Vagina (tissue), 2 donors: ENCODE measurements around the gene TMCO6. TPM values are rescaled to one million over a fixed set of nuclear protein-coding genes. Genes with fewer than 3 reads are reported as not detected.

Experiments
- DNase-seq, 2 donors: peaks; one replicate each; pipeline ENCODE4 v3.0.0-alpha.2; 2017; ENCODE audit errors: extremely low spot score in 2 of 2
- H3K27ac ChIP-seq: fragments of 200-600 bp; sonication (generic); one replicate; pipeline ENCODE4 v1.5.1; 2019
- H3K27me3 ChIP-seq: fragments of 200-600 bp; sonication (generic); one replicate; pipeline ENCODE4 v1.5.1; 2019
- H3K36me3 ChIP-seq, 2 donors: fragments of 200-600 bp; sonication (generic); one replicate each; pipeline ENCODE4 v1.5.1; 2017 to 2019
- H3K4me1 ChIP-seq: fragments of 200-600 bp; sonication (generic); one replicate; pipeline ENCODE4 v1.5.1; 2019
- H3K4me3 ChIP-seq, 2 donors: fragments of 200-600 bp; sonication (generic); 1 replicate in 1 of 2; 2 replicates in 1 of 2; pipeline ENCODE4 v1.5.1; 2016 to 2019
- H3K9me3 ChIP-seq: fragments of 200-600 bp; sonication (generic); one replicate; pipeline ENCODE4 v1.5.1; 2019
- CTCF ChIP-seq, 3 experiments: fragments of 450-650 bp in 2 of 3; fragments of 200-600 bp in 1 of 3; sonication (generic) in 1 of 3; IDR thresholded peaks; one replicate each; pipeline ENCODE4 v1.5.1; 2017 to 2019; ENCODE audit warnings: antibody characterized with exemption in 3 of 3, mild to moderate bottlenecking in 2 of 3, moderate library complexity in 2 of 3
- POLR2A ChIP-seq, 2 donors: fragments of 450-650 bp; IDR thresholded peaks; one replicate each; pipeline ENCODE4 v1.6.1; 2017; ENCODE audit warnings: antibody characterized with exemption in 2 of 2, mild to moderate bottlenecking in 2 of 2, moderate library complexity in 2 of 2
- POLR2AphosphoS5 ChIP-seq, 2 donors: sonication (generic); formaldehyde crosslinking; IDR thresholded peaks; one replicate each; pipeline ENCODE4 v1.9.0; 2017; ENCODE audit warnings: antibody characterized with exemption in 2 of 2, mild to moderate bottlenecking in 2 of 2, low read depth in 1 of 2; ENCODE audit not compliant: insufficient read depth in 1 of 2
- intact Hi-C: fragments of 100-400 bp; cut with DNase I; formaldehyde crosslinking; loops from one replicate; pipeline ENCODE4 v1.15.1; 2023
- total RNA-seq: library from RNA; depleted of rRNA; stranded (reverse); fragments of >200 nt; gene quantifications from one replicate; pipeline ENCODE4 v1.2.3, GENCODE V29; 2016

Gene TMCO6
- total RNA-seq, 1 donor from 2014 or later: 16.5 TPM

- intact Hi-C loops: loop anchor here (10.0 kb wide), 1 partner anchor 68 kb away; the partner anchor contains the start of genes APBB3 and SLC35A4
These were observed 6.2 kb upstream of the TMCO6 start, which contains the start of gene CD14 for GRCh38 chr5:140633021-140633471. Gene CD14 (minus strand): TSS chr5:140633175. CDS start chr5:140633071, 104 bp downstream.

GRCh38 chr5:140633501-140633900, 5.8 kb upstream of the TMCO6 start:
- Histone ChIP-seq H3K4me3 (no peak overlapping the region), H3K27me3 (no peaks in the 10 kb centered on the region)
- TF ChIP-seq CTCF (IDR thresholded peaks at IDR 0.05): no peak
- TF ChIP-seq POLR2A (IDR thresholded peaks at IDR 0.05): no peak
- no peak for TF ChIP-seq POLR2AphosphoS5 (IDR thresholded peaks at IDR 0.05; ENCODE audit: insufficient read depth in 1 of 2, low read depth in 1 of 2)

More at GRCh38 chr5:140633021-140633471, 6.2 kb upstream of the TMCO6 start, which contains the start of gene CD14:
- H3K4me1 ChIP-seq: peaks cover 25% of the 10 kb centered on the region
- H3K27me3 ChIP-seq: no peaks in the 10 kb centered on the region
- no peaks in the 10 kb centered on the region for H3K9me3 ChIP-seq
- peak within 1 kb of the TSS; percentile 72 for H3K27ac ChIP-seq
- DNase-seq: no peak
- TF ChIP-seq POLR2AphosphoS5 (IDR thresholded peaks at IDR 0.05; ENCODE audit: insufficient read depth in 1 of 2, low read depth in 1 of 2) (no peak), POLR2A (IDR thresholded peaks at IDR 0.05) (no peak), CTCF (IDR thresholded peaks at IDR 0.05) (no peak)
- peak within 1 kb of the TSS; percentile 50 to 55 for H3K4me3 ChIP-seq
- H3K36me3 ChIP-seq: no peaks in the 10 kb centered on the region

GRCh38 chr5:140634103-140634502, 5.1 kb upstream of the TMCO6 start:
- DNase-seq: no peak
- Histone ChIP-seq H3K4me3 (no peak overlapping the region), H3K9me3 (no peaks in the 10 kb centered on the region), H3K27ac (no peak overlapping the region), H3K27me3 (no peaks in the 10 kb centered on the region), H3K4me1 (peaks cover 31% of the 10 kb centered on the region), H3K36me3 (no peaks in the 10 kb centered on the region)
- intact Hi-C loops: loop anchor here (10.0 kb wide), 1 partner anchor 69 kb away; the partner anchor contains the start of genes APBB3 and SLC35A4
- no peak for TF ChIP-seq POLR2A (IDR thresholded peaks at IDR 0.05)
- TF ChIP-seq POLR2AphosphoS5 (IDR thresholded peaks at IDR 0.05; ENCODE audit: insufficient read depth in 1 of 2, low read depth in 1 of 2): no peak
- TF ChIP-seq CTCF (IDR thresholded peaks at IDR 0.05): no peak

More at GRCh38 chr5:140633501-140633900, 5.8 kb upstream of the TMCO6 start:
- intact Hi-C loops: loop anchor here (10.0 kb wide), 1 partner anchor 69 kb away; the partner anchor contains the start of genes APBB3 and SLC35A4
- no peak for DNase-seq
- no peaks in the 10 kb centered on the region for H3K9me3 ChIP-seq
- H3K4me1 ChIP-seq: peaks cover 25% of the 10 kb centered on the region
- peak overlapping the region; percentile 72 for H3K27ac ChIP-seq
- no peaks in the 10 kb centered on the region for H3K36me3 ChIP-seq

GRCh38 chr5:140635291-140636257, 3.7 kb upstream of the TMCO6 start:
- intact Hi-C loops: loop anchor here (10.0 kb wide), 1 partner anchor 71 kb away; the partner anchor contains the start of genes APBB3 and SLC35A4
- DNase-seq: no peak

More at GRCh38 chr5:140635291-140636257, 3.7 kb upstream of the TMCO6 start:
- Histone ChIP-seq H3K9me3 (no peaks in the 10 kb centered on the region), H3K4me3 (no peak overlapping the region), H3K4me1 (peaks cover 40% of the 10 kb centered on the region), H3K36me3 (no peaks in the 10 kb centered on the region), H3K27ac (no peak overlapping the region), H3K27me3 (no peaks in the 10 kb centered on the region)
- TF ChIP-seq CTCF (IDR thresholded peaks at IDR 0.05) (no peak), POLR2AphosphoS5 (IDR thresholded peaks at IDR 0.05; ENCODE audit: insufficient read depth in 1 of 2, low read depth in 1 of 2) (no peak), POLR2A (IDR thresholded peaks at IDR 0.05) (no peak)
